BE2C (cell line): ENCODE data around the gene LRRFIP1.

Experiments
- DNase-seq: peaks from one replicate; pipeline ENCODE4 v3.0.0-alpha.2; 2020
- H3K27me3 ChIP-seq: fragments of 250-450 bp; sonication (Bioruptor Pico); 2 replicates; pipeline ENCODE4 v1.5.1; 2020; ENCODE audit warnings: mild to moderate bottlenecking
- H3K36me3 ChIP-seq: fragments of 250-450 bp; sonication (Bioruptor Pico); 2 replicates; pipeline ENCODE4 v1.5.1; 2020; ENCODE audit warnings: mild to moderate bottlenecking
- H3K4me1 ChIP-seq: fragments of 250-450 bp; sonication (Bioruptor Pico); 2 replicates; pipeline ENCODE4 v1.5.1; 2020
- H3K4me3 ChIP-seq: 2 replicates; pipeline ENCODE4 v1.5.1; 2011; ENCODE audit warnings: low read depth, low read length
- H3K9me3 ChIP-seq: fragments of 250-450 bp; sonication (Bioruptor Pico); 2 replicates; pipeline ENCODE4 v1.5.1; 2020
- CTCF ChIP-seq: IDR thresholded peaks from 2 replicates; pipeline ENCODE4 v1.5.1; 2012; ENCODE audit warnings: mild to moderate bottlenecking, low read depth, low read length

LRRFIP1 gene

GRCh38 chr2:237699870-237700511 lies 72.6 kb downstream of the LRRFIP1 start:
- Histone ChIP-seq H3K4me1 (peaks cover 53% of the 10 kb centered on the region), H3K9me3 (no peaks in the 10 kb centered on the region)
- DNase-seq, result no peak

GRCh38 chr2:237700512-237701032 lies 73.2 kb downstream of the LRRFIP1 start:
- no peak overlapping the region for H3K4me3 ChIP-seq
- no peaks in the 10 kb centered on the region for H3K36me3 ChIP-seq
- no peak for TF ChIP-seq CTCF
- no peaks in the 10 kb centered on the region for H3K27me3 ChIP-seq
- H3K9me3 ChIP-seq, result no peaks in the 10 kb centered on the region
- H3K4me1 ChIP-seq, result peaks cover 52% of the 10 kb centered on the region
- peak; percentile 63 for DNase-seq

More at GRCh38 chr2:237699870-237700511, 72.6 kb downstream of the LRRFIP1 start:
- H3K4me3 ChIP-seq, result no peak overlapping the region
- H3K27me3 ChIP-seq, result no peaks in the 10 kb centered on the region
- no peaks in the 10 kb centered on the region for H3K36me3 ChIP-seq
- TF ChIP-seq CTCF, result no peak

- Histone ChIP-seq H3K4me1 (peaks cover 47% of the 10 kb centered on the region), H3K36me3 (no peaks in the 10 kb centered on the region), H3K9me3 (no peaks in the 10 kb centered on the region), H3K27me3 (no peaks in the 10 kb centered on the region), H3K4me3 (no peak overlapping the region)
- DNase-seq, result no peak
- TF ChIP-seq CTCF, result no peak
Observed at GRCh38 chr2:237701033-237701858, 73.9 kb downstream of the LRRFIP1 start.

- Histone ChIP-seq H3K4me3 (peak overlapping the region; percentile 22), H3K36me3 (no peaks in the 10 kb centered on the region), H3K9me3 (no peaks in the 10 kb centered on the region), H3K27me3 (no peaks in the 10 kb centered on the region), H3K4me1 (peaks cover 40% of the 10 kb centered on the region)
- DNase-seq, result no peak
- TF ChIP-seq CTCF, result no peak
Observed at GRCh38 chr2:237701859-237702390, 74.5 kb downstream of the LRRFIP1 start.

- peak; percentile 77 for DNase-seq
- peaks cover 32% of the 10 kb centered on the region for H3K4me1 ChIP-seq
Observed at GRCh38 chr2:237702441-237703391, 75.3 kb downstream of the LRRFIP1 start.

More at GRCh38 chr2:237702441-237703391, 75.3 kb downstream of the LRRFIP1 start:
- H3K4me3 ChIP-seq, result peak overlapping the region; percentile 22
- H3K36me3 ChIP-seq, result no peaks in the 10 kb centered on the region
- no peaks in the 10 kb centered on the region for H3K27me3 ChIP-seq
- H3K9me3 ChIP-seq, result no peaks in the 10 kb centered on the region
- TF ChIP-seq CTCF, result peak; percentile 36; the same call in 1 of the 2 replicates
